Keratinocyte (primary cell): ENCODE data around the gene SLC13A3. TPM values are rescaled to one million over a fixed set of nuclear protein-coding genes. Genes with fewer than 3 reads are reported as not detected.

Experiments
- DNase-seq: peaks from one replicate; pipeline ENCODE4 v3.0.0-alpha.2; 2011; ENCODE audit warnings: low read depth, missing footprints, low spot score
- FAIRE-seq: peaks from 2 replicates; lab custom pipeline; 2011; peaks lifted over from hg19 to GRCh38; lab: Jason Lieb, UNC
- H2AFZ ChIP-seq: 2 replicates; pipeline ENCODE4 v1.6.0; 2012; ENCODE audit warnings: low read length, control low read depth, inconsistent platforms; ENCODE audit not compliant: control insufficient read depth
- H3K27ac ChIP-seq: 2 replicates; pipeline ENCODE4 v1.5.1; 2011; ENCODE audit warnings: low read length; ENCODE audit not compliant: control insufficient read depth, insufficient read depth
- H3K27me3 ChIP-seq: 3 replicates; pipeline ENCODE4 v1.6.0; 2011; ENCODE audit warnings: low read length; ENCODE audit not compliant: control insufficient read depth, insufficient read depth; ENCODE audit errors: extremely low read depth
- H3K36me3 ChIP-seq, 2 experiments: 2 replicates in 1 of 2; 3 replicates in 1 of 2; pipeline ENCODE4 v1.5.1; 2011; ENCODE audit warnings: low read length in 2 of 2, mild to moderate bottlenecking in 1 of 2; ENCODE audit not compliant: control insufficient read depth in 2 of 2, insufficient read depth in 2 of 2; ENCODE audit errors: extremely low read depth in 1 of 2
- H3K4me1 ChIP-seq: 3 replicates; pipeline ENCODE4 v1.5.1; 2011; ENCODE audit warnings: low read length; ENCODE audit not compliant: control insufficient read depth, insufficient read depth; ENCODE audit errors: extremely low read depth
- H3K4me2 ChIP-seq: 3 replicates; pipeline ENCODE4 v1.6.0; 2011; ENCODE audit warnings: low read depth, low read length; ENCODE audit not compliant: control insufficient read depth, insufficient read depth; ENCODE audit errors: extremely low read depth
- H3K4me3 ChIP-seq, 3 experiments: fragments of 200-600 bp in 1 of 3; sonication (generic) in 1 of 3; 2 replicates in 2 of 3; 3 replicates in 1 of 3; pipeline ENCODE4 v1.5.1; 2011 to 2016; ENCODE audit warnings: low read length in 3 of 3, mild to moderate bottlenecking in 3 of 3, control low read depth in 2 of 3, inconsistent platforms in 1 of 3, low read depth in 1 of 3, mixed read lengths in 1 of 3, mixed run types in 1 of 3, moderate library complexity in 1 of 3; ENCODE audit not compliant: control insufficient read depth in 2 of 3, insufficient read depth in 2 of 3; ENCODE audit errors: extremely low read depth in 1 of 3
- H3K79me2 ChIP-seq: 2 replicates; pipeline ENCODE4 v1.6.0; 2012; ENCODE audit warnings: low read length; ENCODE audit not compliant: control insufficient read depth, insufficient read depth
- H3K9ac ChIP-seq: 3 replicates; pipeline ENCODE4 v1.6.0; 2011; ENCODE audit warnings: low read length; ENCODE audit not compliant: control insufficient read depth, insufficient read depth; ENCODE audit errors: extremely low read depth
- H3K9me1 ChIP-seq: 3 replicates; pipeline ENCODE4 v1.6.0; 2011; ENCODE audit warnings: low read length; ENCODE audit not compliant: control insufficient read depth, insufficient read depth; ENCODE audit errors: extremely low read depth
- H3K9me3 ChIP-seq: 2 replicates; pipeline ENCODE4 v1.5.1; 2012; ENCODE audit warnings: low read depth, low read length; ENCODE audit not compliant: control insufficient read depth
- H4K20me1 ChIP-seq: 3 replicates; pipeline ENCODE4 v1.6.0; 2011; ENCODE audit warnings: low read length; ENCODE audit not compliant: control insufficient read depth, insufficient read depth; ENCODE audit errors: extremely low read depth
- EZH2 ChIP-seq: IDR thresholded peaks from one replicate; pipeline ENCODE4 v1.6.1; 2012; ENCODE audit warnings: inconsistent platforms, mild to moderate bottlenecking, low read length, moderate library complexity
- dilution Hi-C: fragments of 300-500 bp; cut with MboI; formaldehyde crosslinking; loops from one replicate; pipeline ENCODE4 v1.7.0; 2020; ENCODE audit warnings: low sequenced_read_pairs; ENCODE audit not compliant: extremely low pct_ligation_motif_present
- polyA plus RNA-seq, 5 experiments: library from polyadenylated mRNA; depleted of rRNA in 3 of 5; stranded (reverse) in 3 of 5; stranded (forward) in 1 of 5; unstranded in 1 of 5; fragments of >200 nt; gene quantifications; 1 replicate in 1 of 5; 2 replicates in 3 of 5; 3 replicates in 1 of 5; pipeline versions ENCODE4 v1.2.1 to v1.2.3, GENCODE V29; 2011 to 2012; ENCODE audit warnings: missing spikeins in 2 of 5, low read depth in 1 of 5, low replicate concordance in 1 of 5
- TF ChIP-seq, protein P1 (sequence below), 3 experiments: IDR thresholded peaks in 1 of 3; conservative IDR thresholded peaks in 1 of 3; optimal IDR thresholded peaks in 1 of 3; 2 replicates in 2 of 3; 3 replicates in 1 of 3; pipeline versions ENCODE3 to v1.5.1; 2011; ENCODE audit warnings: low read length in 3 of 3, mild to moderate bottlenecking in 3 of 3, moderate library complexity in 2 of 3, control low read depth in 1 of 3, inconsistent platforms in 1 of 3; ENCODE audit not compliant: insufficient read depth in 2 of 3; ENCODE audit errors: extremely low read depth in 1 of 3

The SLC13A3 gene
- polyA plus RNA-seq, 1 donor (not counting 4 experiments of a cell fraction or from before 2014, with no cell fraction given): 4.5 TPM

DNA sequence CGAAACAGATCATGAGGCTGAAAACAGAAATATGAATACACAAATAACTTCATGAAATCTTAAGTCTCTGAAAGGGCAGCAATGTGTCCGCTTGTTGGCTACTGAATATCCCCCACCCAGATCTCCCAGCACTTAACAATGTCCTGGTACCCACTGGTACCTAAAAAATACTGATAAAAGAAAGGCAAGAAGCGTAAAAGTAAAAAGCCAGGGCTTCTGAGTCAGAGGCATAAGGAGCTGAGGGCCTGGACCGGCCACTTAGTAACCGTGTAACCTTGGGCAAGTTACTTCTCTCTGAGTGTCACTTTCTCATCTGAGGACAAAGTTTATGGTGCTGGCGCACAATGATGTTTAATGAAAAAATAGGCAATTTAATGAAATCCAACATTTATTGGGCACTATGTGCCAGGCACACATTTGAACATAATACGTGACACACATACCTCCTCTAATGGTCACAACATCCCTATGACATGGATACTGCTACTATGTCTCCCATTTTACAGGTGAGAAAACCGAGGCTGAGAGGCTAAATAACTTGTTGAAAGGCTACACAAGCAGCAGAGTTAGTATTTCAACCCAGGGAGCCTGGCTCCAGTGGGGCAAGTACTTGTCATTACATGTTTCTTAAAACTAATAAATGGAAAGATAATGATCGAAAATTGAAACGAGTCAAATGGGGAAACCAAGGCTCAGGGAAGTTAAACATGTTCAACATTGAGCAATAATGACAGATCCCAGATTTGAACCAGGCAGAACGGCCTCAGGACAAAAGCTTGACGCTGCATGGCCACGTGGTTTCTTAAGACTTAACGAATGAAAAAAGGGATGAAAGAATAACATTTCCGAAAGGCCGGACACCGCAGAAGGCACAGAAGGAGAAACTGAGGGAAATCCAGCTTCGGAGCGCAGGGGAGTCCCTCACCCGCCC is 37.2 kb upstream of the SLC13A3 start:
- TF ChIP-seq, protein P1, sequence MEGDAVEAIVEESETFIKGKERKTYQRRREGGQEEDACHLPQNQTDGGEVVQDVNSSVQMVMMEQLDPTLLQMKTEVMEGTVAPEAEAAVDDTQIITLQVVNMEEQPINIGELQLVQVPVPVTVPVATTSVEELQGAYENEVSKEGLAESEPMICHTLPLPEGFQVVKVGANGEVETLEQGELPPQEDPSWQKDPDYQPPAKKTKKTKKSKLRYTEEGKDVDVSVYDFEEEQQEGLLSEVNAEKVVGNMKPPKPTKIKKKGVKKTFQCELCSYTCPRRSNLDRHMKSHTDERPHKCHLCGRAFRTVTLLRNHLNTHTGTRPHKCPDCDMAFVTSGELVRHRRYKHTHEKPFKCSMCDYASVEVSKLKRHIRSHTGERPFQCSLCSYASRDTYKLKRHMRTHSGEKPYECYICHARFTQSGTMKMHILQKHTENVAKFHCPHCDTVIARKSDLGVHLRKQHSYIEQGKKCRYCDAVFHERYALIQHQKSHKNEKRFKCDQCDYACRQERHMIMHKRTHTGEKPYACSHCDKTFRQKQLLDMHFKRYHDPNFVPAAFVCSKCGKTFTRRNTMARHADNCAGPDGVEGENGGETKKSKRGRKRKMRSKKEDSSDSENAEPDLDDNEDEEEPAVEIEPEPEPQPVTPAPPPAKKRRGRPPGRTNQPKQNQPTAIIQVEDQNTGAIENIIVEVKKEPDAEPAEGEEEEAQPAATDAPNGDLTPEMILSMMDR (optimal IDR thresholded peaks at IDR 0.05 in 1 of 3, IDR thresholded peaks at IDR 0.05 in 1 of 3, conservative IDR thresholded peaks at IDR 0.05 in 1 of 3; ENCODE audit: extremely low read depth in 1 of 3, insufficient read depth in 2 of 3, low read length in 3 of 3): no peak
- TF ChIP-seq EZH2: no peak
- dilution Hi-C loops: no loop called here

DNA sequence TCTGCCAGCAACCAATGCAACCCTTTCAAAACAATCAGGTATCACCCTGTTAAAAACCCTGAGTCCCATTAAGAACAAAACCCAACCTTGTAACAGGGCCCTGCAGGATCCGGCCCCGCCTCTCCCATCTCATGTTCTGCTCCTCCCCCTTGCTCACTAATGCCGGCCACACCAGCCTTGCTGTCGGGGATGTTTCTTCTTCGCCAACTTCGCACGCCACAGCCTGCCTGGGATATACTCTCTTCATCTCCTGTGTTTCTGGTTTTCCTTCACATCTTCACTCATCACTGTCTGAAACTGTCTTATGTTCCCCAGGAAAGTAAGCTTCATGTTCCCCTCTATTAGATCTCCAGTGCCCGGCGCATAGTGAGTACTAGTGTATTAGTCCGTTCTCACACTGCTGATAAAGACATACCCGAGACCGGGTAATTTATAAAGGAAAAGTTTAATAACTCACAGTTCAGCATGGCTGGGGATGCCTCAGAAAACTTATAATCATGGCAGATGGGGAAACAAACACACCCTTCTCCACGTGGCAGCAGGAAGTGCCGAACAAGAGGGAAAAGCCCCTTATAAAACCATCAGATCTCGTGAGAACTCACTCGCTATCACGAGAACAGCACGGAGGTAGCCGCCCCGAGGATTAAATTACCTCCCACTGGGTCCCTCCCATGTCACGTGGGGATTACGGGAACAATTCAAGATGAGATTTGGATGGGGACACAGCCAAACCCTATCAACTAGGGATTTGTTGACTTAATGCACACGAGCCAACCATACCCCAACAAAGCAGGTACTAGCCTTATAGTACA is 32.9 kb upstream of the SLC13A3 start:
- Histone ChIP-seq H3K4me1 (peaks cover 10% of the 10 kb centered on the region), H3K9me3 (no peaks in the 10 kb centered on the region), H3K9me1 (no peaks in the 10 kb centered on the region), H3K36me3 (peaks cover 6 to 8% of the 10 kb centered on the region in 2 experiments), H3K9ac (peak overlapping the region; percentile 90), H3K79me2 (peaks cover 49% of the 10 kb centered on the region), H3K27ac (peak overlapping the region; percentile 91), H3K27me3 (no peaks in the 10 kb centered on the region), H4K20me1 (peaks cover 4% of the 10 kb centered on the region), H3K4me3 (peak overlapping the region; percentile 47 to 85 (median 79)), H2AFZ (peak overlapping the region; percentile 75), H3K4me2 (peak overlapping the region; percentile 94)
- TF ChIP-seq, protein P1 (optimal IDR thresholded peaks at IDR 0.05 in 1 of 3, IDR thresholded peaks at IDR 0.05 in 1 of 3, conservative IDR thresholded peaks at IDR 0.05 in 1 of 3; ENCODE audit: extremely low read depth in 1 of 3, insufficient read depth in 2 of 3, low read length in 3 of 3): no peak
- no peak for TF ChIP-seq EZH2
- dilution Hi-C loops: no loop called here
- DNase-seq (no peak), FAIRE-seq (peak; percentile 9)

More for the DNA sequence above, 37.2 kb upstream of the SLC13A3 start:
- peak overlapping the region; percentile 86 for H3K4me2 ChIP-seq
- no peaks in the 10 kb centered on the region for H3K9me3 ChIP-seq
- H3K27me3 ChIP-seq: no peaks in the 10 kb centered on the region
- H3K9ac ChIP-seq: peak overlapping the region; percentile 91
- peaks cover 39% of the 10 kb centered on the region for H3K79me2 ChIP-seq
- H2AFZ ChIP-seq: peak overlapping the region; percentile 9
- no peaks in the 10 kb centered on the region for H4K20me1 ChIP-seq
- H3K9me1 ChIP-seq: no peaks in the 10 kb centered on the region
- H3K4me3 ChIP-seq: peak overlapping the region; percentile 91 to 95 (median 93)
- peak overlapping the region; percentile 74 for H3K27ac ChIP-seq
- DNase-seq (no peak), FAIRE-seq (no peak)
- peaks cover 0 to 2% of the 10 kb centered on the region in 2 experiments for H3K36me3 ChIP-seq
- H3K4me1 ChIP-seq: peaks cover 10% of the 10 kb centered on the region
